Measurements from ENCODE around the gene CNPY1. TPM values are rescaled to one million over a fixed set of nuclear protein-coding genes. Genes with fewer than 3 reads are reported as not detected.

Gene CNPY1
- total RNA-seq, 2 experiments from 2014 or later = not detected

DNA sequence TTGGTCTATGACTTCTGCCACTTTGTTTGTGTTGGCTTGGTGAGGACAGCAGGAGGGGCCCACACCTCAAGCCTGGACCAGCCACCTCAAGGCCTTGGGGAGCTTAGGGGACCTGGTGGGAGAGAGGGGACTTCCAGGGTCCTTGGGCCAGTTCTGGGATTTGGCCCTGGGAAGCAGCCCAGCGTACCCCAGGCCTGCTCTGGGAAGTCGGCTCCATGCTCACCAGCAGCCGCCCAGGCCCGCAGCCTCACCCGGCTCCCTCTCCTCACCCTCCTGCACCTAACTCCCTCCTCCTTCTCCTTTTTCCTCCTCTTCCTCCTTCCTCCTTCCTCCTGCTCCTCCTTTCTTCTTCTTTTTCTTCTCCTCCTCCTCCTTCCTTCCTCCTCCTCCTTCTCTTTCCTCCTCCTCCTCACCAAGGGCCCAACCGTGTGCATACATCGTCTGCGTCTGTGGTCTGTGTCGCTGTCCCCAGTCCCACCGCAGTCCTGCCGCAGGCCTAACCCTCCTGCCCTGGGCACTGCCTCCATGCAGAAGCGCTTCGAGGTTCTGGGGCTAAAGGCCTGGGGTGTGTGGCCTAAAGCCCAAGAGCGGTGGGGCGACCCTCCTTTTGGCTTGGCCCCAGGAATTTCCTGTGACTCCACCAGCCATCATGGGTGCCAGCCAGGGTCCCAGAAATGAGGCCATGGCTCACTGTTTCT, 83.1 kb downstream of the CNPY1 start:
- DNase-seq = no peak
- CTCF ChIA-PET = no interaction called here
- Mint-ChIP-seq H3K4me1 (peaks cover 5% of the 10 kb centered on the region), H3K27ac (no peak overlapping the region), H3K36me3 (ENCODE audit: low read depth) (no peaks in the 10 kb centered on the region), H3K27me3 (peaks cover 77% of the 10 kb centered on the region), H3K9me3 (no peaks in the 10 kb centered on the region), H3K4me3 (no peak overlapping the region)
- POLR2A ChIA-PET = no interaction called here

DNA sequence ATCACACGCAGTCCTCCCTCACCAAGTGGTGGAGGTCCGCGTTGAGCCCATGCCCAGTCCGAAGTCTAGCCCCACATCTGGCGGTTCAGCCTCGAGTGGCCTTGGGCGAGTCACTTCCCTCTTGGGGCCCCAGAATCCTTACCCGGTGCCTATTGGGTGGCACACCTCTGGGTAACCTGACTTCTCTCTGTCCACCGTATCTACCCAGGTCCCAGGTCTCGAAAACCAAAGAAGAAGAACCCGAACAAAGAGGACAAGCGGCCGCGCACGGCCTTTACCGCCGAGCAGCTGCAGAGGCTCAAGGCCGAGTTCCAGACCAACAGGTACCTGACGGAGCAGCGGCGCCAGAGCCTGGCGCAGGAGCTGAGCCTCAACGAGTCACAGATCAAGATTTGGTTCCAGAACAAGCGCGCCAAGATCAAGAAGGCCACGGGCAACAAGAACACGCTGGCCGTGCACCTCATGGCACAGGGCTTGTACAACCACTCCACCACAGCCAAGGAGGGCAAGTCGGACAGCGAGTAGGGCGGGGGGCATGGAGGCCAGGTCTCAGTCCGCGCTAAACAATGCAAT, 84.1 kb downstream of the CNPY1 start:
- Mint-ChIP-seq H3K4me3 (no peak overlapping the region), H3K9me3 (no peaks in the 10 kb centered on the region), H3K27ac (no peak overlapping the region), H3K36me3 (ENCODE audit: low read depth) (no peaks in the 10 kb centered on the region), H3K27me3 (peaks cover 75% of the 10 kb centered on the region), H3K4me1 (peaks cover 5% of the 10 kb centered on the region)
- ChIA-PET POLR2A (no interaction called here), CTCF (interaction anchor here (0.9 kb wide), 1 partner anchor 9 kb away, joined by 5 read pairs; no protein-coding TSS in a partner anchor)
- DNase-seq = no peak

DNA sequence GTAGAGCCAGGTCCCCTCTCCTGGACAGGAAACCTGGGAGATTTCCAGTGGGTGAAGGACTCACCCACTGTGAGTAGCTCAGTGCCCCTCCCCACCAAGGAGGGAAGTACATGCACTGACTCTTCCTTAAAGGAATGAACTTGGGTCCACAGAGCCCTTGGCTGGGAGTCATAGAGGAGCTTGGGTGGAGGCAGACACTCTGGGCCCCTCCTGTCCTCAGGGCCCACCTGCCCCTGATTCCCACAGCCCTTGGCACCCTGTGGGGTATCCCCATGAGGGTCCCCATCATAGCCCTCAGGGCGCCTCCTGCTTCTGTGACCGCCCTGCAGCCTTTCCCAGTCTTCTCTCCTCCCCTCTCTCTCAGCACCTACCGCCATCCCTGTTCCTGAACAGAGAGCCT, 84.7 kb downstream of the CNPY1 start:
- ChIA-PET POLR2A (no interaction called here), CTCF (interaction anchor here (0.9 kb wide), 1 partner anchor 9 kb away, joined by 5 read pairs; no protein-coding TSS in a partner anchor)
- H3K27me3 Mint-ChIP-seq = peaks cover 75% of the 10 kb centered on the region
- peaks cover 5% of the 10 kb centered on the region for H3K4me1 Mint-ChIP-seq
- no peaks in the 10 kb centered on the region for H3K9me3 Mint-ChIP-seq
- no peak overlapping the region for H3K4me3 Mint-ChIP-seq
- no peaks in the 10 kb centered on the region for H3K36me3 Mint-ChIP-seq (ENCODE audit: low read depth)
- no peak overlapping the region for H3K27ac Mint-ChIP-seq
- DNase-seq = no peak

DNA sequence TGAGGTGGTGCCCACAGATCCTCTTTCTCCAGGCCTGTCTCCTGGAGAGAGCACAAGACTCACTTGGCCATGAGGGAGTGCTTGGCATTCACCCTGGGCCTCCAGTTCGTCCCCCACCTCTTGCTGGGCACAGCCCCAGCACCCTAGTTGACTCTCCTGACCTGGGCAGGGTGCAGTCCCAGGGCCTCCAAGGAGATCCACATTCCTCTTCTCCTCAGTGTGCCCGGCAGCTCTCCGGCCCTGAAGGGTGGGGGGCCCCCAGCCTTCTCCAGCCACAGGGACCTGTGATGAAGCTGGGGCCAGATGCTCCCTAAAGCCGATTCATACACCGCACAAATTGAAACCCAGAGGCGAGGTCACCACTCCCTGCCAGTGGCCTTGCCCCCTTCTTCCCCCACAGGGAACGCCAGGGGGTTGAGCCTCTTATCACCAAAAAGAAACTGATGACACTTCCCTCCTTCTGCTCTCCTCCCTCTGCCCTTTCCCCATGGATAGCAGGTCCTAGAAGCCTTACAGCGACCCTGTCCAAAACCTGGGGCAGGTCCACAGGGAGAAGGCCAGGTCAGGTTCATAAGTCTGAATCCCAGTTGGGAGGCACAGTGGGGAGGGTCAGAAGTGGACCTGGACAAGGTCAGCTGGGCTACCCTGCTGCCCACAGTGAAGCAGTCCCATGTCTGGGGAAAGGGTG, 85.3 kb downstream of the CNPY1 start:
- no peak overlapping the region for H3K27ac Mint-ChIP-seq
- no peak overlapping the region for H3K4me3 Mint-ChIP-seq
- POLR2A ChIA-PET = no interaction called here
- CTCF ChIA-PET = no interaction called here
- peaks cover 77% of the 10 kb centered on the region for H3K27me3 Mint-ChIP-seq
- peaks cover 7% of the 10 kb centered on the region for H3K4me1 Mint-ChIP-seq
- no peaks in the 10 kb centered on the region for H3K9me3 Mint-ChIP-seq
- H3K36me3 Mint-ChIP-seq (ENCODE audit: low read depth) = no peaks in the 10 kb centered on the region
- no peak for DNase-seq

DNA sequence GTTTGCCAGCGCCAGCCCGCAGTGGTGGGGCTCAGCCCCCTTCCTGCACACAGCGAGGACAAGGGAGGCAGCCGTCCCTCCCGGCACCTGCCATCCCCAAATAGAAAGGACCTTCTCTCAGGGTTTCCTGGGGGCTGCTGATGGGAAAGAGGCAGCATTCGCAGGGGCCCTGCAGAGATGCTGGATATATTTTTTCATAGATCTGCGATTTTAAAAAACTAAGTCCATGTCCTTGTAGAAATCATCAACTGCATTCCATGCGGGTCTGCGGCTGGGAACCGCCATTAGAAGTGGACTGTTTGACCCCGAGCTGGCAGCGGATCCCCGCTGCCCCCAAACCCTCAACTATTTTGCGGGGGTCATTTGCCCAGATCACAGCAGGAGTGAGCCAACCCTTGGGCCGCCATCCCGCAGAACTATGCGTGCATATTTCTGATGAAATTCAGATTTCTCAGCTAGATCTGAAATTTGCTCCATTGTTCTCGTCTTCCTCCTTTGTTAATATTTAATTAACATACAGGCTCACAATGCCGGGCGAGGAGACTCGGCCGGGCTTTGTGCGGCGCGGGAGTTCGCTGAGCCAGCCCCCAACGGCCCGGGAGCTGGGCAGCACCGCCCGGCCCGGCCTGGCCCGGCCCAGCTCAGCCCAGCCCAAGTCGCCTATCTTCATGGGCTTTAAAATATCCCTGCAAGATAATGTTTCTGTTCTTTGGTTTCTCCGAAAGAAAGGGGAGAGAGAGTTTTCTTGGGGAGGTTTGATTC, 86.5 kb downstream of the CNPY1 start:
- peak overlapping the region; percentile 72 for H3K27ac Mint-ChIP-seq
- peaks cover 76% of the 10 kb centered on the region for H3K27me3 Mint-ChIP-seq
- no peaks in the 10 kb centered on the region for H3K9me3 Mint-ChIP-seq
- H3K4me3 Mint-ChIP-seq = peak overlapping the region; percentile 57
- peaks cover 4% of the 10 kb centered on the region for H3K4me1 Mint-ChIP-seq
- ChIA-PET POLR2A (no interaction called here), CTCF (no interaction called here)
- DNase-seq = no peak
- H3K36me3 Mint-ChIP-seq (ENCODE audit: low read depth) = no peaks in the 10 kb centered on the region

DNA sequence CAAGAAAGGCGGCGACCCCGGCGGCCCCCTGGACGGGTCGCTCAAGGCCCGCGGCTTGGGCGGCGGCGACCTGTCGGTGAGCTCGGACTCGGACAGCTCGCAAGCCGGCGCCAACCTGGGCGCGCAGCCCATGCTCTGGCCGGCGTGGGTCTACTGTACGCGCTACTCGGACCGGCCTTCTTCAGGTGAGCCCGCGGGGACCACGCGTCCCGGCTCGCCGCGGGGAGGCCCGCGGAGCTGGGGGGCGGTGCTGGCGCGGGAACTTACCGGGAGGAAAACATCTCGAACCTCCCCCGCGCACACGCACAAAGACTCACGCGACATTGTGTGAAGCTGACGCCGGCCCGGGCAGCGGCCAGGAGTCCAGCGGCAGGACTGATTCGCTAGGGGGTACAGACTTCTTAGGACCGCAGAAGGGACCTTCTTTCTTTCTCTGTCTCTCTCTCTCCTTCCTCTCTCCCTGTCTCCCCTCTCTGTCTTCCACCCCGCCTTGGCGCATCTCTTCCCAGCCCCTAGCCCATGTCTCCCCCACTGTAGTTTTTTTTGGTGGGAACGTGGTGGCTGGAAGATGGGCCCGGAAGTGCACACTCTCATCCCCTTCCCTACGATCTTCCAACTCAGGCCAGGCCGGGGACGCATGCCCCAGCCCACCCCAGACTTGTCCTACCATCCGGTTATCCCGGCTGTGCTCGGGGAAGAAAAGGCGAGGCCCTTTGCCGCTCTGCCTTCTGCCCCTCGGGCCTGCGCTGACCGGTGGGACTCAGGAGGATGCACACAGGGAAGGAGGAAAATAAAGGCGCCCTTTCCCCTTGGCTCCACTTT, 87.3 kb downstream of the CNPY1 start:
- Mint-ChIP-seq H3K4me1 (peaks cover 4% of the 10 kb centered on the region), H3K9me3 (no peaks in the 10 kb centered on the region), H3K27ac (peak overlapping the region; percentile 72), H3K36me3 (ENCODE audit: low read depth) (no peaks in the 10 kb centered on the region), H3K4me3 (peak overlapping the region; percentile 57), H3K27me3 (peaks cover 75% of the 10 kb centered on the region)
- CTCF ChIA-PET = no interaction called here
- no peak for DNase-seq
- POLR2A ChIA-PET = no interaction called here

- no peak for DNase-seq
- peak within 1 kb of the TSS; percentile 43 for H3K4me3 Mint-ChIP-seq
- H3K36me3 Mint-ChIP-seq (ENCODE audit: low read depth) = no peaks in the 10 kb centered on the region
- CTCF ChIA-PET = no interaction called here
- peaks cover 70% of the 10 kb centered on the region for H3K27me3 Mint-ChIP-seq
- H3K4me1 Mint-ChIP-seq = peaks cover 4% of the 10 kb centered on the region
- H3K27ac Mint-ChIP-seq = peak within 1 kb of the TSS; percentile 71
- POLR2A ChIA-PET = no interaction called here
- no peaks in the 10 kb centered on the region for H3K9me3 Mint-ChIP-seq
Measured at GRCh38 chr7:155458111-155458877, 88.1 kb downstream of the CNPY1 start, which contains the start of gene EN2. TSS of gene EN2 (plus strand) at chr7:155458129. CDS start at chr7:155458378, 249 bp downstream.

DNA sequence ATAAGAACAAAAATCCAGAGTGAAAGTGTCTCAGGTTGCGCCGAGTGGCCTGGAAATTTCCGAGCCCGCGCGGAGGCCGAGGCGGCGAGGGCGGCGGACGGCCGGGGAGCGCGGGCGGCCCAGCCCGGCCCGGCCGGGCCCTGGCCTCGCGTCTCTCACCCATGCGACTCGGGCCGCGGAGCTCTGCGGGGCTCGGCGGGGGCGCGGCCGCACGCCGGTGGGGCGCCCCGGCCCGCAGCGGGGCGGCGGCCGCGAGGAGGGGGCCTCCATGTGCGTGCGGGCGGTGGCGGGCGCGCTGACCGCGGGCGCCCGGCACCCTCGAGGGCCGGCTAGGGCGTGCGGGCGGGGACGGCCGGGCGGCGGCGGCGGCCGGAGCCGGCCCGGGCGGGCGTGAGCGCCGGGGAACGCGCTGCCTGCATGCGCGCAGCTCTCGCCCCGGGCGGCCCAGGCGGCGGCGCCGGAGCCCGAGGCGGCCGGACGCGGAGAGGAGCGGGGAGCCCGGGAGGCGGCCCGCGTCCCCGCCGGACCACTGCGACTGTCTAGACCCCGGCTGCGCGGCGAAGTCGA, 88.7 kb downstream of the CNPY1 start:
- no peak for DNase-seq
- CTCF ChIA-PET = interaction anchor here (0.5 kb wide), 1 partner anchor 70 kb away, joined by 3 read pairs; no protein-coding TSS in a partner anchor
- peak overlapping the region; percentile 54 for H3K27ac Mint-ChIP-seq

DNA sequence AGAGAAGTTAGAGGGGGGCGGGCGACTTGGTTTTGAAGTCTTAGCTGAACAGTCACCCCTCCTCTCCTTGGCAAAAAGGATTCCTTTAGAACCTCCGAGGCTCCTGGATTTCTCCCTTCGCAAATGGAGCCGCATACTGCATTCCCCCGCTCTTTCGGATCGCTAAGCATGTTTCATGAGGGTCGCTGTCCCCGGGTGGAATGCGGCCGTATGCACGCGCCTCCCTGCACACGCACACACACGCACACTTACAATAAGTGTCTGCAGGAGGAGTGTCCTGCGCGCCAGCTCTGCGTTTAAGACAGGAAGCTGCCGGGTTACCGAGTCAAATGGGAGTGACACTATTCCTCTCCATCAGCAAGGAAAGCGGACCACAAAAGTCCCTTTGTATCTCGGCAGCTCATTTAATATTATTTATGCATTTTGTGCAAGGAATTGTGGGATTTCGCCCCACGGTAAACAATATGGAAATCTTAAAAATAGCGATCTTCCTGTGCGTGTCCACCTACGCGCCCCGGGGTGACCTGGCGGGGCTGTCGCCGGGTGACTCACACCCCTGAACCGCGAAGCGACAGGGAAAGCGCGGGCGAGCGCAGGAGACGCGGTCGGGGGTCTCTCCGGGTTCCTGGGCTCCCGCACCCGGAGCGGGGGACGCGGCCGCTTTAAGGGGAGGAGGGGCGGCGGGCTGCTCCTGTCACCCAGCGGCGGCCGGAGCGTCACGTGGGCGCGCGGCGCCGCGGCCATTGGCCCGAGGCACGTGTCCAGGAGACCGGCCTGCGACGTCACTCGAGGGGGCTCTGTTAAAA, 89.4 kb downstream of the CNPY1 start:
- CTCF ChIA-PET = interaction anchor here (0.5 to 1.5 kb wide), 3 partner anchors 23 to 79 kb away, joined by 3 to 6 read pairs (median 5); no protein-coding TSS in a partner anchor
- Mint-ChIP-seq H3K9me3 (no peaks in the 10 kb centered on the region), H3K4me1 (peaks cover 4% of the 10 kb centered on the region), H3K36me3 (ENCODE audit: low read depth) (no peaks in the 10 kb centered on the region), H3K27ac (peak overlapping the region; percentile 71), H3K27me3 (peaks cover 70% of the 10 kb centered on the region), H3K4me3 (peak overlapping the region; percentile 43)
- POLR2A ChIA-PET = no interaction called here
- no peak for DNase-seq

More for the DNA sequence above, 88.7 kb downstream of the CNPY1 start:
- POLR2A ChIA-PET = no interaction called here
- Mint-ChIP-seq H3K4me1 (peaks cover 4% of the 10 kb centered on the region), H3K4me3 (peak overlapping the region; percentile 30), H3K9me3 (no peaks in the 10 kb centered on the region), H3K27me3 (peaks cover 71% of the 10 kb centered on the region), H3K36me3 (ENCODE audit: low read depth) (no peaks in the 10 kb centered on the region)

GRCh38 chr7:155455776-155456737, 90.3 kb downstream of the CNPY1 start:
- CTCF ChIA-PET = interaction anchor here (0.6 to 1.5 kb wide), 2 partner anchors 24 to 78 kb away, joined by 5 to 6 read pairs; no protein-coding TSS in a partner anchor
- no peak for DNase-seq
- POLR2A ChIA-PET = no interaction called here
- Mint-ChIP-seq H3K4me3 (peak overlapping the region; percentile 32), H3K4me1 (peaks cover 4% of the 10 kb centered on the region), H3K27ac (peak overlapping the region; percentile 79), H3K27me3 (peaks cover 70% of the 10 kb centered on the region), H3K36me3 (ENCODE audit: low read depth) (no peaks in the 10 kb centered on the region), H3K9me3 (no peaks in the 10 kb centered on the region)

All from activated CD4-positive, alpha-beta T cell treated with anti-CD3 and anti-CD28 coated beads, Interleukin-2, amount 10 ng/mL, durations not matched to agents 7 days and 5 days (primary cell).